ENCODE data around the gene ZNF521. TPM values are rescaled to one million over a fixed set of nuclear protein-coding genes. Genes with fewer than 3 reads are reported as not detected.

ZNF521 gene
- total RNA-seq, 1 donor from 2014 or later, result 48.0 TPM

- Histone ChIP-seq H3K4me1 (ENCODE audit: insufficient read depth, low read length) (no peaks in the 10 kb centered on the region), H4K20me1 (ENCODE audit: insufficient read depth, low read length) (no peaks in the 10 kb centered on the region), H3K79me2 (ENCODE audit: insufficient read depth, low read length) (no peaks in the 10 kb centered on the region), H2AFZ (ENCODE audit: low read depth, low read length) (no peak overlapping the region), H3K4me3 (ENCODE audit: insufficient read depth, low read depth, low read length) (no peak overlapping the region), H3K27me3 (ENCODE audit: insufficient read depth, low read length) (no peaks in the 10 kb centered on the region), H3K36me3 (ENCODE audit: insufficient read depth, low read length) (no peaks in the 10 kb centered on the region), H3K4me2 (ENCODE audit: low read length) (no peak overlapping the region), H3K9me3 (ENCODE audit: insufficient read depth, low read depth, low read length) (no peaks in the 10 kb centered on the region), H3K27ac (ENCODE audit: low read depth, low read length) (no peak overlapping the region), H3K9ac (ENCODE audit: low read length) (no peak overlapping the region)
- no peak overlapping the region for H3K27ac Mint-ChIP-seq (ENCODE audit: unreplicated experiment)
- peaks cover 7% of the 10 kb centered on the region for H3K4me1 Mint-ChIP-seq (ENCODE audit: low read depth, unreplicated experiment)
- H3K9me3 Mint-ChIP-seq (ENCODE audit: unreplicated experiment), result no peaks in the 10 kb centered on the region
- FAIRE-seq, result no peak
- no peak overlapping the region for H3K4me3 Mint-ChIP-seq (ENCODE audit: unreplicated experiment)
- H3K27me3 Mint-ChIP-seq (ENCODE audit: low read depth, unreplicated experiment), result no peaks in the 10 kb centered on the region
- peaks cover 3% of the 10 kb centered on the region for H3K36me3 Mint-ChIP-seq (ENCODE audit: low read depth, unreplicated experiment)
- no peak for TF ChIP-seq EZH2 (IDR thresholded peaks at IDR 0.05; ENCODE audit: insufficient read depth, low read length)
- TF ChIP-seq CTCF (IDR thresholded peaks at IDR 0.05; ENCODE audit: insufficient read depth, low read depth, low read length), result no peak
- DNase-seq (ENCODE audit: low read depth), result no peak
Observed at GRCh38 chr18:25081001-25081400, 271.0 kb downstream of the ZNF521 start.

- no peak overlapping the region for H3K4me3 ChIP-seq (ENCODE audit: insufficient read depth, low read depth, low read length)
- TF ChIP-seq EZH2 (IDR thresholded peaks at IDR 0.05; ENCODE audit: insufficient read depth, low read length) (no peak), CTCF (IDR thresholded peaks at IDR 0.05; ENCODE audit: insufficient read depth, low read depth, low read length) (no peak)
- H3K4me3 Mint-ChIP-seq (ENCODE audit: unreplicated experiment), result no peak overlapping the region
- no peak for DNase-seq (ENCODE audit: low read depth)
- no peak overlapping the region for H3K27ac Mint-ChIP-seq (ENCODE audit: unreplicated experiment)
- no peak overlapping the region for H3K27ac ChIP-seq (ENCODE audit: low read depth, low read length)
- no peak overlapping the region for H2AFZ ChIP-seq (ENCODE audit: low read depth, low read length)
- no peaks in the 10 kb centered on the region for H3K9me3 Mint-ChIP-seq (ENCODE audit: unreplicated experiment)
- H3K27me3 ChIP-seq (ENCODE audit: insufficient read depth, low read length), result no peaks in the 10 kb centered on the region
- no peak overlapping the region for H3K4me2 ChIP-seq (ENCODE audit: low read length)
- H3K79me2 ChIP-seq (ENCODE audit: insufficient read depth, low read length), result no peaks in the 10 kb centered on the region
- H3K27me3 Mint-ChIP-seq (ENCODE audit: low read depth, unreplicated experiment), result no peaks in the 10 kb centered on the region
- no peaks in the 10 kb centered on the region for H3K9me3 ChIP-seq (ENCODE audit: insufficient read depth, low read depth, low read length)
- H3K36me3 ChIP-seq (ENCODE audit: insufficient read depth, low read length), result no peaks in the 10 kb centered on the region
- H3K9ac ChIP-seq (ENCODE audit: low read length), result no peak overlapping the region
- no peaks in the 10 kb centered on the region for H4K20me1 ChIP-seq (ENCODE audit: insufficient read depth, low read length)
- H3K4me1 ChIP-seq (ENCODE audit: insufficient read depth, low read length), result no peaks in the 10 kb centered on the region
- FAIRE-seq, result no peak
- H3K4me1 Mint-ChIP-seq (ENCODE audit: low read depth, unreplicated experiment), result peaks cover 11% of the 10 kb centered on the region
- H3K36me3 Mint-ChIP-seq (ENCODE audit: low read depth, unreplicated experiment), result peaks cover 3% of the 10 kb centered on the region
Observed at GRCh38 chr18:25080211-25080610, 271.8 kb downstream of the ZNF521 start.

- Mint-ChIP-seq H3K27ac (ENCODE audit: unreplicated experiment) (no peak overlapping the region), H3K4me3 (ENCODE audit: unreplicated experiment) (no peak overlapping the region), H3K36me3 (ENCODE audit: low read depth, unreplicated experiment) (peaks cover 3% of the 10 kb centered on the region), H3K9me3 (ENCODE audit: unreplicated experiment) (no peaks in the 10 kb centered on the region), H3K4me1 (ENCODE audit: low read depth, unreplicated experiment) (peaks cover 11% of the 10 kb centered on the region), H3K27me3 (ENCODE audit: low read depth, unreplicated experiment) (no peaks in the 10 kb centered on the region)
- no peaks in the 10 kb centered on the region for H3K4me1 ChIP-seq (ENCODE audit: insufficient read depth, low read length)
- H3K9me3 ChIP-seq (ENCODE audit: insufficient read depth, low read depth, low read length), result no peaks in the 10 kb centered on the region
- DNase-seq (ENCODE audit: low read depth) (no peak), FAIRE-seq (no peak)
- H3K79me2 ChIP-seq (ENCODE audit: insufficient read depth, low read length), result no peaks in the 10 kb centered on the region
- no peak overlapping the region for H3K9ac ChIP-seq (ENCODE audit: low read length)
- no peaks in the 10 kb centered on the region for H4K20me1 ChIP-seq (ENCODE audit: insufficient read depth, low read length)
- no peak overlapping the region for H3K4me2 ChIP-seq (ENCODE audit: low read length)
- H2AFZ ChIP-seq (ENCODE audit: low read depth, low read length), result no peak overlapping the region
- H3K27me3 ChIP-seq (ENCODE audit: insufficient read depth, low read length), result no peaks in the 10 kb centered on the region
- TF ChIP-seq CTCF (IDR thresholded peaks at IDR 0.05; ENCODE audit: insufficient read depth, low read depth, low read length) (no peak), EZH2 (IDR thresholded peaks at IDR 0.05; ENCODE audit: insufficient read depth, low read length) (no peak)
- H3K36me3 ChIP-seq (ENCODE audit: insufficient read depth, low read length), result no peaks in the 10 kb centered on the region
- no peak overlapping the region for H3K27ac ChIP-seq (ENCODE audit: low read depth, low read length)
- no peak overlapping the region for H3K4me3 ChIP-seq (ENCODE audit: insufficient read depth, low read depth, low read length)
Observed at GRCh38 chr18:25077944-25078723, 273.8 kb downstream of the ZNF521 start.
